ENCODE data around the gene ATPAF1.
"Not testable (repeated sequence)": the region's sequence is repeated elsewhere in the genome, so short reads cannot be mapped to it uniquely, and the experiment has no call there.

The ATPAF1 gene

GRCh38 chr1:46670134-46670533, 2.0 kb upstream of the ATPAF1 start:
- H3K9me3 ChIP-seq (ENCODE audit: control insufficient read depth, insufficient read depth, low read length): no peaks in the 10 kb centered on the region
- no peak overlapping the region for H3K9ac ChIP-seq (ENCODE audit: low read depth, low read length)
- H3K36me3 ChIP-seq (ENCODE audit: insufficient read depth, low read length): no peaks in the 10 kb centered on the region
- peaks cover 30% of the 10 kb centered on the region for H3K4me1 ChIP-seq (ENCODE audit: insufficient read depth, low read length)

GRCh38 chr1:46665983-46666382, 2.2 kb downstream of the ATPAF1 start:
- Histone ChIP-seq H3K9ac (ENCODE audit: low read depth, low read length) (no peak overlapping the region), H3K4me1 (ENCODE audit: insufficient read depth, low read length) (peaks cover 21% of the 10 kb centered on the region)

GRCh38 chr1:46662919-46663318, 5.2 kb downstream of the ATPAF1 start:
- H3K9ac ChIP-seq (ENCODE audit: low read depth, low read length); H3K9me3 ChIP-seq (ENCODE audit: control insufficient read depth, insufficient read depth, low read length); H3K36me3 ChIP-seq (ENCODE audit: insufficient read depth, low read length): not testable (repeated sequence)
- peaks cover 18% of the 10 kb centered on the region for H3K4me1 ChIP-seq (ENCODE audit: insufficient read depth, low read length)

More at GRCh38 chr1:46665983-46666382, 2.2 kb downstream of the ATPAF1 start:
- H3K9me3 ChIP-seq (ENCODE audit: control insufficient read depth, insufficient read depth, low read length): no peaks in the 10 kb centered on the region
- H3K36me3 ChIP-seq (ENCODE audit: insufficient read depth, low read length): peaks cover 6% of the 10 kb centered on the region

GRCh38 chr1:46660116-46660515, 8.0 kb downstream of the ATPAF1 start:
- peaks cover 11% of the 10 kb centered on the region for H3K36me3 ChIP-seq (ENCODE audit: insufficient read depth, low read length)

GRCh38 chr1:46659307-46659870, 8.8 kb downstream of the ATPAF1 start:
- peaks cover 8% of the 10 kb centered on the region; the same call in 1 of the 2 replicates for H3K36me3 ChIP-seq (ENCODE audit: insufficient read depth, low read length)
- H3K9ac ChIP-seq (ENCODE audit: low read depth, low read length): no peak overlapping the region
- no peaks in the 10 kb centered on the region for H3K9me3 ChIP-seq (ENCODE audit: control insufficient read depth, insufficient read depth, low read length)
- no peaks in the 10 kb centered on the region for H3K4me1 ChIP-seq (ENCODE audit: insufficient read depth, low read length)

More at GRCh38 chr1:46660116-46660515, 8.0 kb downstream of the ATPAF1 start:
- H3K9ac ChIP-seq (ENCODE audit: low read depth, low read length); H3K4me1 ChIP-seq (ENCODE audit: insufficient read depth, low read length); H3K9me3 ChIP-seq (ENCODE audit: control insufficient read depth, insufficient read depth, low read length): not testable (repeated sequence)

GRCh38 chr1:46657775-46658174, 10.4 kb downstream of the ATPAF1 start:
- H3K36me3 ChIP-seq (ENCODE audit: insufficient read depth, low read length): peaks cover 5% of the 10 kb centered on the region; the same call in 1 of the 2 replicates
- no peak overlapping the region for H3K9ac ChIP-seq (ENCODE audit: low read depth, low read length)
- H3K9me3 ChIP-seq (ENCODE audit: control insufficient read depth, insufficient read depth, low read length): no peaks in the 10 kb centered on the region
- H3K4me1 ChIP-seq (ENCODE audit: insufficient read depth, low read length): no peaks in the 10 kb centered on the region

GRCh38 chr1:46656643-46657042, 11.5 kb downstream of the ATPAF1 start:
- H3K4me1 ChIP-seq (ENCODE audit: insufficient read depth, low read length): no peaks in the 10 kb centered on the region
- H3K9me3 ChIP-seq (ENCODE audit: control insufficient read depth, insufficient read depth, low read length): no peaks in the 10 kb centered on the region
- H3K9ac ChIP-seq (ENCODE audit: low read depth, low read length): no peak overlapping the region
- peaks cover 5% of the 10 kb centered on the region; the same call in 1 of the 2 replicates for H3K36me3 ChIP-seq (ENCODE audit: insufficient read depth, low read length)

- H3K9me3 ChIP-seq (ENCODE audit: control insufficient read depth, insufficient read depth, low read length): no peaks in the 10 kb centered on the region
- H3K36me3 ChIP-seq (ENCODE audit: insufficient read depth, low read length): peaks cover 5% of the 10 kb centered on the region; the same call in 1 of the 2 replicates
- no peaks in the 10 kb centered on the region for H3K4me1 ChIP-seq (ENCODE audit: insufficient read depth, low read length)
- H3K9ac ChIP-seq (ENCODE audit: low read depth, low read length): no peak overlapping the region
Observed at GRCh38 chr1:46655848-46656247, 12.3 kb downstream of the ATPAF1 start.

GRCh38 chr1:46654698-46655097, 13.5 kb downstream of the ATPAF1 start:
- not testable (repeated sequence) for H3K9ac ChIP-seq (ENCODE audit: low read depth, low read length); H3K4me1 ChIP-seq (ENCODE audit: insufficient read depth, low read length); H3K9me3 ChIP-seq (ENCODE audit: control insufficient read depth, insufficient read depth, low read length); H3K36me3 ChIP-seq (ENCODE audit: insufficient read depth, low read length)

GRCh38 chr1:46654012-46654411, 14.2 kb downstream of the ATPAF1 start:
- H3K9ac ChIP-seq (ENCODE audit: low read depth, low read length): no peak overlapping the region
- H3K36me3 ChIP-seq (ENCODE audit: insufficient read depth, low read length): peaks cover 13% of the 10 kb centered on the region
- H3K4me1 ChIP-seq (ENCODE audit: insufficient read depth, low read length): no peaks in the 10 kb centered on the region
- H3K9me3 ChIP-seq (ENCODE audit: control insufficient read depth, insufficient read depth, low read length): no peaks in the 10 kb centered on the region

GRCh38 chr1:46653405-46653958, 14.7 kb downstream of the ATPAF1 start:
- no peaks in the 10 kb centered on the region for H3K4me1 ChIP-seq (ENCODE audit: insufficient read depth, low read length)
- no peaks in the 10 kb centered on the region for H3K9me3 ChIP-seq (ENCODE audit: control insufficient read depth, insufficient read depth, low read length)
- H3K9ac ChIP-seq (ENCODE audit: low read depth, low read length): no peak overlapping the region
- H3K36me3 ChIP-seq (ENCODE audit: insufficient read depth, low read length): peaks cover 13% of the 10 kb centered on the region

GRCh38 chr1:46652321-46653100, 15.7 kb downstream of the ATPAF1 start:
- Histone ChIP-seq H3K9ac (ENCODE audit: low read depth, low read length) (no peak overlapping the region), H3K36me3 (ENCODE audit: insufficient read depth, low read length) (peaks cover 13% of the 10 kb centered on the region), H3K4me1 (ENCODE audit: insufficient read depth, low read length) (no peaks in the 10 kb centered on the region), H3K9me3 (ENCODE audit: control insufficient read depth, insufficient read depth, low read length) (no peaks in the 10 kb centered on the region)

GRCh38 chr1:46651152-46651551, 17.0 kb downstream of the ATPAF1 start:
- not testable (repeated sequence) for H3K4me1 ChIP-seq (ENCODE audit: insufficient read depth, low read length); H3K36me3 ChIP-seq (ENCODE audit: insufficient read depth, low read length); H3K9ac ChIP-seq (ENCODE audit: low read depth, low read length); H3K9me3 ChIP-seq (ENCODE audit: control insufficient read depth, insufficient read depth, low read length)

GRCh38 chr1:46650491-46650890, 17.7 kb downstream of the ATPAF1 start:
- Histone ChIP-seq H3K4me1 (ENCODE audit: insufficient read depth, low read length) (no peaks in the 10 kb centered on the region), H3K9ac (ENCODE audit: low read depth, low read length) (no peak overlapping the region), H3K9me3 (ENCODE audit: control insufficient read depth, insufficient read depth, low read length) (no peaks in the 10 kb centered on the region), H3K36me3 (ENCODE audit: insufficient read depth, low read length) (peaks cover 8% of the 10 kb centered on the region)

GRCh38 chr1:46649764-46650163, 18.4 kb downstream of the ATPAF1 start:
- no peak overlapping the region for H3K9ac ChIP-seq (ENCODE audit: low read depth, low read length)
- H3K9me3 ChIP-seq (ENCODE audit: control insufficient read depth, insufficient read depth, low read length): no peaks in the 10 kb centered on the region
- peaks cover 8% of the 10 kb centered on the region for H3K36me3 ChIP-seq (ENCODE audit: insufficient read depth, low read length)
- no peaks in the 10 kb centered on the region for H3K4me1 ChIP-seq (ENCODE audit: insufficient read depth, low read length)

All from ES-I3 (cell line).